Measurements from ENCODE around the gene DGCR6.
"Not testable (repeated sequence)": the region's sequence is repeated elsewhere in the genome, so short reads cannot be mapped to it uniquely, and the experiment has no call there.

The DGCR6 gene

GRCh38 chr22:18931905-18932652, 26.0 kb downstream of the DGCR6 start:
- DNase-seq: no peak

DNA sequence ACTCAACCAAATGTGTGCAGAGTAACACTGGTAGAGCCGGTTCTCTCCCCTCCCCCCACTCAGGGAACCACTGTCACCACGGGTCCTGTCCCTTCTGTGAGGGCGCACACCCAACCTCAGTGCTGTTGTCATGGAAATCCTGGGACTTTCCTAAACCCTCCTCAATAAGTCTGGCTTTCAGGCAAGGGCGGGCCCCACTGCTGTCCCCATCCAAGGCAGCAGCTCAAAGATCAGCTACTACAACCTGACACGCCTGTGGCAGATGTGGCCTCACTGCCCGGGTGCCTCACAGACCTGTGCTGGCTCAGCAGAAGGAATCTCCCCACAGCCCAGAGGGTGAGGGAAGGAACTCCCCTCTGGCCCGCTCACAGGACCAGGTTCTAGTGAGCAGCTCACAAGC, 27.8 kb downstream of the DGCR6 start:
- no peak for DNase-seq

DNA sequence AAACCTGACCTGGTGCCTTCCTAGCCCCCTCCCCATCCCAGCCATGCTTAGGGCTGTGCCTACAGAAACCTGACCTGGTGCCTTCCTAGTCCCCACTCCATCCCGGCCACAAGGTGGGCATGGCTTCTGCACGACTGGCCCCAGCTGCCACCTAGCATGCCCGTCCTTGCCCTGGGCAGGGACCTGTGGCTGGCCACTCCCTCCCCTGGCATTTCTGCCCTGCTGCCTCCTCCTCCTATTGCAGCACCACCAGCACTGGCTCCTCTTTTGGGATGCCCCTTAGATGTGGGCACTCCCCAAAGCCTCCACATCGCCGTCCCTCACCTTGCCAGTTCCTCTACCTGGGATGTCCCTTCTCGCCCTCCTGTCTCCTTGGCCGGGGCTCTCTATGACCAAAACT, 28.6 kb downstream of the DGCR6 start:
- not testable (repeated sequence) for DNase-seq

- no peak for DNase-seq
Measured at GRCh38 chr22:18935889-18936529, 29.9 kb downstream of the DGCR6 start, which contains the start of gene PRODH. Gene PRODH (minus strand): TSS chr22:18936293. CDS start chr22:18936287, 6 bp downstream.

GRCh38 chr22:18938691-18939090, 32.6 kb downstream of the DGCR6 start:
- not testable (repeated sequence) for DNase-seq

DNA sequence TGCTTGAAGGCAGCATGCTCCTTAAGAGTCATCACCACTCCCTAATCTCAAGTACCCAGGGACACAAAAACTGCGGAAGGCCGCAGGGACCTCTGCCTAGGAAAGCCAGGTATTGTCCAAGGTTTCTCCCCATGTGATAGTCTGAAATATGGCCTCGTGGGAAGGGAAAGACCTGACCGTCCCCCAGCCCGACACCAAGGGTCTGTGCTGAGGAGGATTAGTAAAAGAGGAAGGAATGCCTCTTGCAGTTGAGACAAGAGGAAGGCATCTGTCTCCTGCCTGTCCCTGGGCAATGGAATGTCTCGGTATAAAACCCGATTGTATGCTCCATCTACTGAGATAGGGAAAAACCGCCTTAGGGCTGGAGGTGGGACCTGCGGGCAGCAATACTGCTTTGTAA, 41.0 kb downstream of the DGCR6 start:
- DNase-seq: not testable (repeated sequence)

DNA sequence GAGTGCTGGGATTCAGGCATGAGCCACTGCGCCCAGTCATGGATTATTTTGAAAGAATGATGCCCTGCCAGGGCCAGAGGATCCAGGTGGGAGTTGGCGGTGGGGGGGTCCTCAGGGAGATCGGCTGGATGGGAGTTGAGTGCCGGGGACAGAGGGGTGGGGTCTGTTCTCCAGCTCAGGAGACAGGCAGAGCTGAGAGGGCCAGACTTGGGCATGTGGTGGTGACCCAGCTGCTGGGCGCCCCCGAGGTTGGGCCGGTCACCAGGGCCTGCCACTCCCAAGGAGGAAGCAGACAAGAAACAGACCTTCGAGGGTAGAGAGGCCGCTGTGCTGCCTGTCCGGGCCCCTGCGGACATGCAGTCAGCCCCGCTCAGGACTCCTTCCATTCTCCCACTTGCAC, 41.8 kb downstream of the DGCR6 start:
- no peak for DNase-seq

DNA sequence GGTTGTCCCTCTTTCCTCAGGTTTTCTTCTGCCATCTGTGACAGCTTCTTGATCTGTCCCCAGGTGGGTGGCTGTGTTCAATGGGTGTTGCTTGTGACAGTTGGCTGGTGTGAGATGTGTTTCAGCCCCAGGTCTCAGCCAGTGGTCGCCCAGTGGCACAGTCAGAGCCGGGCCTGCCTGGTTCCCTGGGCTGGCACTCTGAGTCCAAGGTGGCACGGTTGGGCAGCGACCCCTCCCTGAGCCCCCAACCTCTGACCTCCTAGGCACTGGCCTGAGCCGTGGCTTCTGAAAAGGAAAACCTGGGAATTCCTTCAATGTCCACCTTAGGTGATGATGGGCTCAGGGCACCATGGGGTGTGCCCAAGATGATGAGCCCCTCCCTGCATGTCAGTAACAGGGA, 44.0 kb downstream of the DGCR6 start:
- DNase-seq: no peak

DNA sequence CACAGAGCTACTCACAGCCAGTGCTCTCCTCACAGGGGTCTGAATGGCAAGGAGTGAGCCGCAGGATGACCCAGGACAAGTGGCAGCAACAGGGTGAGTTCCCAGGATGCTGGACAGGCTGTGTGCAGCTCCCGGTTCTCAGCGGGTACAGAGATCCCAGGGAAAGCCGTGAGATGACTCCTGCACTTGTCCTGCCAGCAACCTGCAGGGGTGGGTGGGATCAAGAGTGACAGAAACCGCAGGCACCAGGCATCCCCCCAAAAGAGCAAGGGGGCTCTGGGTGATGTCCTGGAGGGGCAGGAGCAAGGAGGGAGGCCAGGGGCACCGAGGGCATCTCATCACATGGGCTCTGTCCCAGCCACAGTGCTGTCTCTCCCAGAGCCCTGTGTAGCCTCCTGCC, 45.9 kb downstream of the DGCR6 start:
- no peak for DNase-seq

GRCh38 chr22:18953128-18953527, 47.0 kb downstream of the DGCR6 start:
- DNase-seq: not testable (repeated sequence)

DNA sequence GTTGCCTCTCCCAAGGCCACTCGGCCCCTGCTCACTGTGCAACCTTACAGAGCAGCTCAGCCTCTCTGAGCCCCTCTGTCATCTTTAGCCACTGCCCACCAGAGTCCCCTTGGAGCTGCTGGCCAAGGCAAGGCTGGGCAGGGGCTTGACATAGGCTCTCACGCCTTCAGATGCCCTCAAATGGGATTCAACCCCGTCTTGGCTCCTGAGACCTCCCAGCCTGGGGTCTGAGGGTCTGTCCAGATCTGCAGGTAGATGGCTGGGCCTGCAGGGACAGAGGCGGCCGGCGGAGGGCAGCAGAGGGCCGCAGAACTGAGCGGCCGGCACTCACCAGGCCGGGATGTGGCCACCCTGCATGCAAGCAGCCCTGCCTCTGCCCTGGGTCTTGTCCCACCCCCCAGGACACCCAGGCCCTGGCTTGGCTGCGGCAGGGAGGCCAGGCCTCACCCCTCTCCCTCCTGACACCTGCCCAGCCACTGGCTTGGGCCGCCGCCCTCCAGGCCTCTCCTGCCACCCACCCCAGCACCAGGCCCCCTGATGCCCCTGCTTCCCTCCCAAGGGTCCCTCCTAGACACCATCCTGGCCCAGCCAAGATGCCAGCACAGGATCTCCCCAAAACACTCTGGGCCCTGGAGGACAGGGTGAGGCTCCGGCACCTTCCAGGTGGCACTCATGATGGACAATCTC, 48.3 kb downstream of the DGCR6 start:
- DNase-seq: peak; percentile 47 to 55

DNA sequence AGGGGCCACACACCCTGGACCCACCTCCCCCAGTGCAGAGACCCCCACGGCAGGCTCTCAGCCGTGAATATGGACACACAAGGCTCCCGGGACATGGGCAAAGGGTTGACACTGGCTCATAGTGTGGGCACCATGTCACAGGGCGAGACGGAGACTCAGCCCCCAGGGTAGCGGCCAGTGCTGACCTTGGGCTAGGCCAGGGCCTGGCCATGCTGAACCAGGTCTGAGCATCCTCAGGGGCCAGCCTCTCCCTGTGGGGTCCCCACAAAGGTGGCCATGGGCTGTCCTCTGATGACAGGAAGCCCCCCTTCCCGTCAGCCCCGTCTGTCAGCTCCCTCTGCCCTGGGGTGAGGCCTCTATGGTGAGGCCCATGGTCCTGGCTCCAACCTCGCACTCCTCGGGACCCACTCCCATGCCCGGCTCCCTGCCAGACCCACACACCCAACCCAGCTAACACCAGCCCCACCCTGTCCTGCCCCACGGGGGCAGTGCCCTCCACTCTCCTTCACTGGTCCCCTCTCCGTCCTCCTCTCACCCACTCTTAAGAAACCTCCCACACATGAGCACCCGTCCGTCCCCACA, 49.0 kb downstream of the DGCR6 start:
- DNase-seq: no peak

- no peak for DNase-seq
Measured at GRCh38 chr22:18955696-18956095, 49.6 kb downstream of the DGCR6 start.

DNA sequence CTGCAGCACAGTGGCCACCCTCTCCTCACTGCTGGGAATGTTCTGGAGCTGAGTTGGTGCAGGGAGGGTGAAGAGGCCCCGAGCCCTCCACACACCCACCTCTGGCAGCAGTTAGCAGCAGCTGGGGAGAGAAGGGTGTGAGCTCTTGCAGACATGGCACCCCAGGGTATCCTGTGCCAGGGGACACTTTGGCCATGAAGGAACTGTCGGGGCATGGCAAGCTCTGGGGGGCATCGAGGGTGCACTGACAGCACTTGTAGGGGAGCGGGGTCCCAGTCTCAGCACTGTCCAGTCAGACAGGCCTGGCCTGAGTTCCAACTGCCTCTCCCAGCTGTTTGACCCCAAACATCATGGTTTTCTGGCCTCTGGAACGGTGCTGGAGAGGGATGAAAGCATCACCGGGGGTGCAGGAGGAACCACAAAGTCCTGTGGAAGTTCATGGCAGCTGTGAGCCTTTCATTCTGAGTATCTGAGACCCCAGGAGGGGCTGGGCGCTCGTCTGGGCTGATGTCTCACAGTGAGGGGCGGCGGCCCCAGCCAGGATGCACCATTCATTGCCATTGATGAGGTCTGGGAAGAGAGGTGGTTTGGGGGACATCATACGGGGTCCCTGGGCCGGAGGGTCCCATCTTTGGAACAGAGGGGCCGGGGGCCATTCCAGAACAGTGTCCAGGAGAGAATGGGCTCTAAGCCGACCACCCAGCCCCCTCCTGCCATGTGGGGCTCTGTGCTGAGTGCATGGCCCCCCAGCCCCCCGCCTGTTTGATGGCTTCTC, 50.2 kb downstream of the DGCR6 start:
- DNase-seq: not testable (repeated sequence)

- DNase-seq: not testable (repeated sequence)
Measured at GRCh38 chr22:18956956-18957355, 50.8 kb downstream of the DGCR6 start.

GRCh38 chr22:18957621-18958320, 51.7 kb downstream of the DGCR6 start:
- not testable (repeated sequence) for DNase-seq

GRCh38 chr22:18958321-18958705, 52.2 kb downstream of the DGCR6 start:
- DNase-seq: not testable (repeated sequence)

GRCh38 chr22:18958738-18959137, 52.6 kb downstream of the DGCR6 start:
- DNase-seq: not testable (repeated sequence)

GRCh38 chr22:18959266-18959665, 53.1 kb downstream of the DGCR6 start:
- not testable (repeated sequence) for DNase-seq

DNA sequence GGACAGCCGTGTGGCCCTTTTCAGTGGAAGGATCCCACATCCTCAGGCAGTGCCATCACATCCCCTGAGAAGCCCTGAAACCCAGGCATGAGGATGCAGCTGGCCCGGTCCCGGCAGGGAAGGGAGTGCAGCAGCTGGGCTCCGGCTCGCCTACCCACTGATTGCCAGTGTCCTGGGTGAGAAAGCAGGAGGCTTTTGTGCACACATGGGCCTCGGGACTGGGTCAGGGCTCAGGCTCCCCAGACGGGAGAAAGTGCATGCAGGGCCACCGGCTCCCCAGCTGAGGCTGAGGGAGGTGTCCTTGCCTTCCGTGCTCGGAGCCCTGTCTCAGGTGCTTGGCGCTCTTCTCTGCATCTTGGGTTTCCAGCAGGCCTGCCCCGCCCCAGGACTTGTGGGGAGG, 53.6 kb downstream of the DGCR6 start:
- not testable (repeated sequence) for DNase-seq

DNA sequence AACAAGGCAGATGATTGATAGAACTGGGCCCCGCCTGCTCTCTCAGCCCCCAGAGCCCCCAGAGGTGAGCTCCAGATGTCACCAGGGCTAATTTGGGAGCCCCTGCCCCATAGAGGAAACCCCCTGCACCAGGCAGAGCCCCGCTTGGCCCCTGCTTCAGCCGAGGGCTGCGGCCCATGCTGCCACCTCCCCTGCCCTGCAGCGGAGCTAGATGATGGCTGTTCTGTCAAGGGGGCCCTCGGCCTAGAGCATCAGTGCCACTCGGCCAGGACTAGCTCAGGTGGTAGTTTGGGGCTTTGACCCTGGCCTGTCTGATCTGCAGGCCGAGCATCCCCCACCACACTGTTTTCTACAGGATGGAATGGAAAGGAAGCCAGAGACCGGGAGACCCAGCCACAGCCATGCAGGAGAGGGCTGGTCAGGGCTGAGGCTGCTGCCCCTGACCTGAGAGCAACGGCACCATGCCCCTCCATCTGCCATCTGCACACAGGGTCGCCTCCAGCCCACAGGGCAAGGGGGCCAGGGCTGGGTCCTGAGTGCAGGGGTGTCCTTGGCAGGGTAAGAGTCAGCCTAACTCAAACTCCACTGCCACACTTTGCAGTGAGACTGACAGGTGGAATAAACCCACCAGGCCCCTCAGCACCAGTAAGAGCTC, 54.2 kb downstream of the DGCR6 start:
- not testable (repeated sequence) for DNase-seq

Data from CD4-positive, alpha-beta T cell treated with Interferon alpha-2 for 1 hour (primary cell).